Lower leg skin (tissue), 4 donors: ENCODE data around the gene DNAH10. TPM values are rescaled to one million over a fixed set of nuclear protein-coding genes. Genes with fewer than 3 reads are reported as not detected.

Experiments used
- DNase-seq, 2 donors: peaks; one replicate each; pipeline ENCODE4 v3.0.0-alpha.2; 2019; ENCODE audit warnings: low spot score in 2 of 2
- H3K4me3 ChIP-seq: fragments of 200-600 bp; sonication (generic); 2 replicates; pipeline ENCODE4 v1.5.1; 2017; ENCODE audit warnings: mild to moderate bottlenecking, low read depth; ENCODE audit not compliant: poor library complexity, severe bottlenecking
- CTCF ChIP-seq, 3 donors: fragments of 450-650 bp; IDR thresholded peaks; one replicate each; pipeline ENCODE4 v1.5.1; 2016; ENCODE audit warnings: antibody characterized with exemption in 3 of 3, mild to moderate bottlenecking in 3 of 3, moderate library complexity in 2 of 3
- POLR2A ChIP-seq, 2 donors: fragments of 450-650 bp; IDR thresholded peaks; one replicate each; pipeline ENCODE4 v1.6.1; 2016 to 2017; ENCODE audit warnings: antibody characterized with exemption in 2 of 2, mild to moderate bottlenecking in 1 of 2, moderate library complexity in 1 of 2
- WGBS, 2 donors: methylation state at CpG; one replicate each; pipeline ENCODE4 v1.1.5; 2018; 5-methylcytosine and 5-hydroxymethylcytosine counted together
- intact Hi-C: fragments of 100-400 bp; cut with DNase I; formaldehyde crosslinking; loops from one replicate; pipeline ENCODE4 v1.15.0; 2023; ENCODE audit warnings: low total_unique reads
- total RNA-seq, 4 donors: library from RNA; depleted of rRNA; stranded (reverse); fragments of >200 nt; gene quantifications; one replicate each; pipeline ENCODE4 v1.1.0, GENCODE V29; 2016

Gene DNAH10
- total RNA-seq, 4 donors from 2014 or later = 0.02 to 0.27 (median 0.06) TPM; not detected in 1

DNA sequence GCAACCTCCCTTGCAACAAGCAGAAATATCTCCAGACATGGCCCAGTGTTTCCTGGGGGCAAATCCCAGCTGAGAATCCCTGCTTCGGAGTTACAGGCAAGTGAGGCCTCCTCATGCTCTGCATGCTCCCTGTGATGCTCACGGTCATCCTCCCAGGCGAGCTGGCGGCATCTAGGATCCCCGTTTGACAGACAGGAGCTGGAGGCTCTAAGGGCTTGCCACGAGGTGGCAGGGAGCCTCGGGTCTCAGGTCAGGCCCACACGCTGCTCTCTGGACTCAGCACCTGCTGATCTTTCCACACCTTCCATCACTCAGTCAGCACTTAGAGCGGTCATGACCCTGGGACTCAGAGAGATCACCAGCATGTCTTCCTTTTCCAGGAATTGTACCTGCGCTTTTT lies 130.8 kb downstream of the DNAH10 start:
- no peak for DNase-seq
- no peak for TF ChIP-seq CTCF (IDR thresholded peaks at IDR 0.05)
- TF ChIP-seq POLR2A (IDR thresholded peaks at IDR 0.05) = no peak
- intact Hi-C loops = no loop called here
- no peak overlapping the region for H3K4me3 ChIP-seq
- WGBS, 2 donors = 77 to 86% methylated on average over 10 of the region's 10 CpGs

DNA sequence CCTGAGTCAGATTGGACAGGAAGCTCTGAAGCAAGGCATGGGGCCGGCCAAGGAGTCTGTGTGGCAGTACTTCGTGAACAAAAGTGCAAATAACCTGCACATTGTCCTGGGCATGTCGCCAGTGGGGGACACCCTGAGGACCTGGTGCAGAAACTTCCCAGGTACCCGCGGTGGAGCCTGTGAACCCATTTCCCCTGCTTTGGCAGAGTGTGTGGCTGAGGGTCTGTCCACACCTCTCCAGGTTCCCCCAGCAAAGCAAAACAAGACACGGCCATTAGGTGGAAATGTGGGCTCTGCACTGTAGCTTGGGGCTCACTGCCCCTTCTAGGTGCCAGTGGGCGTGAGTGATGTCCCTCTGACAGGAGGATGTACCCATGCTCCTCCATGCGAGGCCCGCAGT lies 131.2 kb downstream of the DNAH10 start:
- WGBS, 2 donors = 84 to 86% methylated on average over 9 of the region's 9 CpGs
- no peak for DNase-seq
- TF ChIP-seq POLR2A (IDR thresholded peaks at IDR 0.05) (no peak), CTCF (IDR thresholded peaks at IDR 0.05) (no peak)
- H3K4me3 ChIP-seq = no peak overlapping the region
- intact Hi-C loops = no loop called here

DNA sequence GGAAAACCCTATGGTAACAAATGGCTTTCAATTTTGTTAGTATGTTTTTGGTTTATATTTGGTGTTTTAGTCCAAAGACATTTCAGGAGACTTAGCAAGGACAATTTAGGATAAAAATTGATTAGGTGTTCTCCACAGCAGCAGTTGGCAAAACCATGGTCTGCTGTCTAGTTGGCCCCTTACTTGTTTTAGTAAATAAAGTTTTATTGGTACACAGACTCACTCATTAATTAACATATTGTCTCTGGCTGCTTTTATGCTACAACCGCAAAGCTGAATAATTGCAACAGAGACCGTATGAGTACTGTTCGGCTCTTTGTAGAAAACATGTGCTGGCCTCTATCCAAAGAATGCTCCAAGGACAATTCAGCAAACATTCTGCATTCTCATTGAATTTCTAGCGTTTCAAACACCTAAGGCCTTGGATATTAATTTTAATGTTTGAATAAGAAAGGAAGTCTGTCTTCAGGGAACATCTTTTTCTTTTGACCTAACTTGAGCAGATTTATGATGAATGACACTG lies 132.8 kb downstream of the DNAH10 start:
- intact Hi-C loops = no loop called here
- 69% methylated on average over 4 of the region's 4 CpGs for WGBS, 2 donors
- TF ChIP-seq CTCF (IDR thresholded peaks at IDR 0.05) = no peak
- TF ChIP-seq POLR2A (IDR thresholded peaks at IDR 0.05) = no peak
- no peak for DNase-seq
- H3K4me3 ChIP-seq = no peak overlapping the region

GRCh38 chr12:123895451-123895850 lies 133.3 kb downstream of the DNAH10 start:
- TF ChIP-seq CTCF (IDR thresholded peaks at IDR 0.05) = no peak
- no peak for TF ChIP-seq POLR2A (IDR thresholded peaks at IDR 0.05)
- intact Hi-C loops = no loop called here
- WGBS, 2 donors = 88 to 93% methylated on average over 8 of the region's 8 CpGs
- no peak overlapping the region for H3K4me3 ChIP-seq
- no peak for DNase-seq

- H3K4me3 ChIP-seq = no peak overlapping the region
- 27 to 33% methylated on average over 8 of the region's 8 CpGs for WGBS, 2 donors
- DNase-seq = peak in 1 of 2 donors; percentile 25
Observed at GRCh38 chr12:123896767-123897166, 134.7 kb downstream of the DNAH10 start.

More at GRCh38 chr12:123896767-123897166, 134.7 kb downstream of the DNAH10 start:
- intact Hi-C loops = no loop called here
- TF ChIP-seq POLR2A (IDR thresholded peaks at IDR 0.05) (no peak), CTCF (IDR thresholded peaks at IDR 0.05) (no peak)
